ENCODE data around the gene AIMP2.
"Not testable (repeated sequence)": the region's sequence is repeated elsewhere in the genome, so short reads cannot be mapped to it uniquely, and the experiment has no call there.

Gene AIMP2

DNA sequence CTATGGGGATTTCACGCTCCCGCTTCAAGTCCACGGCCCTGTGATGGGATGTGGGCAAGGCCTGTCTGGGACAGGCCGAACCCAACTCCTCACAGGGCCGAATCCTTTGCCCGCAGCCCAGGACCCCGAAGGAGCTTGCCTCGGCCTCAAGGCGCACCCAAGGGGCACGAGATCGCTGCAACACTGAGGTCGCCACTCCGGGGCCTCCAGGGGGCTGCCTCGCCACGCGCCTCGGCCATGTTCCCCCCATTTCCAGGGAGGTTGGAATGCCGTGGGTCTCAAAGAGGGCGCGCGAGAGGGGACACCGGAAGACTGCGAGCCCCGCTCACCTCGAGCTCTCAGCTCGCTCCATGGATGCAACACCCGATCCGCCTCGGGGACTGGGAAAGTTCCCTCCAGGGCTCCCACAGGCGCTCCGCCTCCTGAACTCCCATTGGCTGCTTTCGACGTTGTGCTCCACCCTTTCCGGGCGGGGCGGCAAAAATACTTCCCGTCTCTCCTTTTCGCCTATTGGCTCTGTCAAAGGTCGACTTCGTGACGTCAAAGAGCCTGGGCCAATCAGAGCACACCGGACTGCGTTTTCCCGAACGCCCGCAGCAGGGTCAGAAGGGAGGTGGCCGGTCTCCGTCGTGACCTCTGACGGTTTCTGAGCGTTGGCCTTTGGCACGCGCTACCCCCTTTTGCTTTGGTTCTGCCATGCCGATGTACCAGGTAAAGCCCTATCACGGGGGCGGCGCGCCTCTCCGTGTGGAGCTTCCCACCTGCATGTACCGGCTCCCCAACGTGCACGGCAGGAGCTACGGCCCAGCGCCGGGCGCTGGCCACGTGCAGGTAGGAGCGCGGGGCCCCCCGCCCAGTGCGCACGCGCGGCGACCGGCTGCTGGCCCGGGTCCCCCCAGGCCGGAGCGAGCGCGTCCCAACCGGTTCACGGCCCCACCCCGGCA, at the start of gene AIMP2, which contains the start of gene PMS2:
AIMP2 (plus strand) TSS at position 605 of the 944 bp plus-strand sequence; CDS start at position 697, 92 bp downstream.
PMS2 (minus strand) TSS at position 382 of the 944 bp plus-strand sequence; CDS start at position 352, 30 bp downstream.
- peak; percentile 97 for DNase-seq (ENCODE audit: low spot score)

DNA sequence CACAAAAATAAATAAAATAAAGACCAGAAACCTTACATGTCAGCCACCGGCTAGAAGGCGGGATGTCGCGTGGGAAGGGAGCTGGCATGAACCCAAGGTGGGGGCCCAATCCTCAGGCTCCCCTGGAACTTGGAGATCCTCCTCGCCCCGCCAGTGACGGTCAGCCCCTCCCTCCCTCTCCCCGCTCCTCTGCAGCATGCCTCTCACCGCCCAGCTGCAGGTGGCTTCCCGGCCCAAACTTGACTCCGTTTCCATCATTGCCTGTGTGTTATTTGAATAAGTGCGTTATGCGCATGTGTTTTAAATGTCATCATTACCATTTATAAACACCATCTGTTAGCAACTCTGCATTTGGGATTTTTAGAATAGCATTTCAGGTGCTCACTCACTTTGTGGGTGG, 45.9 kb upstream of the AIMP2 start:
- DNase-seq (ENCODE audit: low spot score): not testable (repeated sequence)

DNA sequence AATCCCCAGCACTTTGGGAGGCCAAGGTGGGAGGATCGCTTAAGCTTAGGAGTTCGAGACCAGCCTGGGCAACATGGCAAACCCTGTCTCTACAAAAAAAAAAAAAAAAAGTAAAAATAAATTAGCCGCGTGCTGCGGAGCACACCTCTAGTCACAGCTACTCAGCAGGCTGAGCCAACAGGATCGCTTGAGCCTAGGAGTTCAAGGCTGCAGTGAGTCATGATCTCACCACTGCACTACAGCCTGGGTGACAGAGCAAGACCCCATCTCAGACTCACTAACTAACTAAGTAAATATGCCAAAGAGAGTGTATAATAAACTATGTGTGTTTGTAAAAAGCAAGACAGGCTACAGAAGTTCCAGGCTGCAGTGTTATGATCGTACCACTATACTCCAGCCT, 45.3 kb upstream of the AIMP2 start:
- not testable (repeated sequence) for DNase-seq (ENCODE audit: low spot score)

DNA sequence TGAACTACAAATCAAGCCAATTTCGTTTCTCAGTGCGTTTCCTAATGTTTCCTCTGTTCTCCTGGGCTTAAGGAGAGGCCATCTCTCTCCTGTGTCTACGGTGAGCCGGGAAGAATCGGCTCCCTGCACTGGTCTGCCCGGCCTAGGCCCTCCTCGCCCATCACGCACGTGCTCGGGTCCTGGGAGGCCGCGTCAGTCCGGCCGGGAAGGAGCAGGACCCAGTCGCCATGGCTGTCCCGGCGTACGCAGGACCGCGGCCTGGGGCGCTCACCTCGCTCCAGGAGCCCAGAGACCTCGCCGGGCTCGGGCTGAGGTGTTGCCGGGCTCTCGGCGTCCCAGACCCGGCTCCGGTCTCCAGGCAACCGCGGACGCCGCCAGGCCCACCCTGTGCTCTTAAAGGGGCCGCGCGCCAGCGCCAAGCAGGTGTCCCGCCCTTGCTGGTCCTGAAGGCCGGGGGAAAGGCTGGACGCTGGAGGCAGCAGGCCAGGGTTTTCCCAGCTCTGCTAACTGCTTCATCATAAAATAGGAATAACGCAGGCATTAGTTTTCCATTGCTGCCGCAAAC, 38.6 kb upstream of the AIMP2 start, which contains the start of gene RSPH10B:
RSPH10B (minus strand) TSS at position 343 of the 565 bp plus-strand sequence. CDS start 3,573 bp downstream, outside the sequence.
- DNase-seq (ENCODE audit: low spot score): not testable (repeated sequence)

DNA sequence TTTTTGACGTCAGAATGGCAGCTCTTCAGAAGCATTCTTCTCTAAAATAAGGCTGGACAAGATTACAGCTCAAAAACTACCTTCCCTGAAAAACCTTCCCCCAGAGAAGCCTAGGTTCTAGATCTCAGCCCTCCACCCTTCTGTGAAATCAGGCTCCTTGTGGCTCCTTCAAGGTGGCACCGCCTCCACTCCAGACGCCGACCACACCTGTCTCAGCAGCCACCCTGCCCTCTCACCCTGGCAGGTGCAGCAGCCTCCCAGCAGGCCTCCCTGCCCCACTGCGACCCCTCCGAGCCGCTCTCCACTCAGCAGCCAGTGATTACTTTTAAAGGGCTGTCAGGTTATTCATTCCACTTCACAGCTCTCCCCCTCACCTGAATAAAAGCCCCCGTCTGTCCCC, 35.5 kb upstream of the AIMP2 start:
- not testable (repeated sequence) for DNase-seq (ENCODE audit: low spot score)

DNA sequence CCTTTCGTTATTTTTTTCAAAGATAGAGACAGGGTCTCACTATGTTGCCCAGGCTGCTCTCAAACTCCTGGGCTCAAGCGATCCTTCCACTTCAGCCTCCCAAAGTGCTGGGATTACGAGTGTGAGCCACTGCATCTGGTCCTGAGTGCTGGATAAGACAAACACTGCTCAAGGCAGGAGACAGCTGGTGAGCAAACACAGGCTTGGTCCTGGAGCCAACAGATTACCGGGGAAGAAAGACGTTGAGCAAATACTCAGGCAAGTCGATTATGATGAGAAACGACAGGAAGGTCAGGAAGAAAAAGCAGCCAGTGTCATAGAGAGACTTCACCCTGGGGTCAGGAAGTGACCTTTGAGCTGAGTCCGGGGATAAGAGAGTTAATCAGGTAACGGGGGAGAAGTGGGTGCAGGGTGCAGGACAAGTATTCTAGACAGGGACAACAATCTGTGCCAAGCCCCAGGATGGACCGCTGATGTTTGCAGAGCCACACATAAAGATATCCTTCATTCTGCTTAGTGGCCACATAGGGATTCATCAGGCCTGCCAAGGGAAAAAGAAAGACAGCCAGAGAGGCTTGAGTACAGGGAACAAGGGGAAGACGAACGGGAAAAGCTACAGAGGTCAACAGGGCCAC, 29.3 kb upstream of the AIMP2 start:
- DNase-seq (ENCODE audit: low spot score): not testable (repeated sequence)

DNA sequence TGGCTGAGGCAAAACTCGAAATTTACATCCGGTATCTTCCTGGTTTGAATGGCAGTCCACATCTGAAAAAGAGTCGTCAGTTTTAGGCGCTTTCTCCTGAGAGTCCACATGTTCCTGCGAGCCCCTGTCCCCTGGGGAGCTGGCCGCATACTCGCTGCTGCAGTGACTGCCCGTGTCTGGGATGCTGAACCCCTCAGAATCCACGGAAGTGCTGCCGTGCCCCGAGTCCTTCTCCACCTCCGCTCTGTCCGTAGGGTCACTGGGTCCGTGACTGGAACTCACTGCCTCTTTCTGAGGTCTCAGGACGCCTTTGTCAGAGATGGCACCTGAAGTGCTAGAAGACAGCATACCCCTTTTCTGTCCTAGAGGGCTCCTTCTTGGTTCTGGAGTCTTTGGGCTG, 22.0 kb upstream of the AIMP2 start:
- not testable (repeated sequence) for DNase-seq (ENCODE audit: low spot score)

DNA sequence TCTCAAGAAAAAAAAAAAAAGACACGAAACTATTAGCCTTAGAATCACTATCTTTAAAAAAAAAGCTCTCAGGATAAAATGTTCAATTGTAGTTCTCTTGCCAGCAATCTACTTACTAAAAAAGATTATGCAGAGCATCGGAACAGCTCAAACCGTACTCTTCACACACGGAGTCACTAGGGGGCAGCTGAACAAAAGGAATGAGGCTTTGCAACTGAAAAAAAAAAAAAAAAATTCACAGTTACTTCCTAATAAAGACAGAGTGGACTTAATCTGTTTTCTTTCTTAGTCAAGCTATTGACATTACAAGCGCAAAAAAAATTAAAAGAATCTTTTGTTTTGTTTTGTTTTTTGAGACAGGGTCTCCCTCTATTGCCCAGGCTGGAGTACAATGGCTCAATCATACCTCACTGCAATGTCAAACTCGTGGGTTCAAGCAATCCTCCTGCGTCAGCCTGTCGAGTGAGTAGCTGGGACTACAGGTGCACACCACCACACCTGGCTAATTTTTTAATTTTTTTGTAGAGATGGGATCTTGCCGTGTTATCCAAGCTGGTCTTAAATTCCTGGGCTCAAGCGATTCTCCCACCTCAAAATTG, 11.8 kb upstream of the AIMP2 start:
- DNase-seq (ENCODE audit: low spot score): no peak

DNA sequence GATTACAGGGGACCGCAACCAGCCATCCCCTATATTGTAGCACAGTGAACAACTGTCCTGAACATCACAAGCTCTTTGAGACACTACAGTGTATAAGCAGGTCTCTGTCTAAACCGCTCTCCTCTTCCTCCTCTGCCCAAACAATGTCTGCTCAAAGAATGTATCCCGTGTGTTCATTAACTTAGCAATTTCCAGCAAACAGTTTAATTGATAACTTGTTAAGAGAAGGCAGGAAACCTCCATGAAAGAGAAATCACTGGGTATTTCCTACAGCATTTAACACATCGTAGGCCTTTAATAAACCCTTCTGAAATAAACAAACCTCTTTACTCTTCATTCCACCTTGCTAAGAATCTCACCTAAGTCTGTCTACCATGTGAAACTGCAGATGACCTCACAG, 1.7 kb upstream of the AIMP2 start:
- no peak for DNase-seq (ENCODE audit: low spot score)

DNA sequence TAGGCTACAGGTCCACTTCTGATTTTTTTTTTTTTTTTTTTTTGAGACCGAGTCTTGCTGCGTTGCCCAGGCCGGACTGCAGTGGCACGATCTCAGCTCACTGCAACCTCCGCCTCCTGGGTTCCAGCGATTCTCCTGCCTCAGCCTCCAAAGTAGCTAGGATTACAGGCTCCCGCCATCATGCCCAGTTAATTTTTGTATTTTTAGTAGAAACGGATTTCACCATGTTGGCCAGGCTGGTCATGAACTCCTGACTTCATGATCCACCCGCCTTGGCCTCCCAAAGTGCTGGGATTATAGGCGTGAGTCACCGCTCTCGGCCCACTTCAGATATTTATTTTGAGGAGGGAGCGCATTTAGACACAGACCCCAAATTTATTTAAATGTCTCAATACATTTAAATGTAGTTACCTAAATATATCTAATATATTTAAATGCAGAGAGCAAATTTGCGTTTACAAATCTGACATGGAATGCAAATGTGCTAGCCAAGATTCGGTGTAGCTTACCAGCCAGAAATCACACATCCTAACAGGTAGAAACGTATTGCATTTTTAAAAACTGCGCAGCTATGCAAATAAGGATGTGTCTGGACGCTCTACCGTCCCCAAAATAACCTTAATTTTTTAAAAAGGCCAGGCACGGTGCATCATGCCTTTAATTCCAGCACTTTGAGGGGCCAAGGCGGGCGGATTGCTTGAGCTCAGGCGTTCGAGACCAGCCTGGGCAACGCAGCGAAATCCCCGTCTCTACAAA, 1.1 kb upstream of the AIMP2 start:
- not testable (repeated sequence) for DNase-seq (ENCODE audit: low spot score)

DNA sequence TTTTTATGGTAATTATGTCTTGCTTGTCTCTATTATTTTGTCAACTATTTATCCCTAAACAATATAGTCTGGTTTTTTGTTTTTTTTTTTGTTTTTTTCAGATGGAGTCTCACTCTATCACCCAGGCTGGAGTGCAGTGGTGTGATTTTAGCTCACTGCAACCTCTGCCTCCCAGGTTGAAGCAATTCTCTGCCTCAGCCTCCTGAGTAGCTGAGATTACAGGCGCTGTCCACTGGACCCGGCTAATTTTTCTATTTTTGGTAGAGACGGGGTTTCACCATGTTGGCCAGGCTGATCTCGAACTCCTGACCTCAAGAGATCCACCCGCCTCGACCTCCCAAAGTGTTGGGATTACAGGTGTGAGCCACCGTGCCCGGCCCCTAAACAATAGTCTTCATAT, 1.3 kb downstream of the AIMP2 start:
- DNase-seq (ENCODE audit: low spot score): not testable (repeated sequence)

DNA sequence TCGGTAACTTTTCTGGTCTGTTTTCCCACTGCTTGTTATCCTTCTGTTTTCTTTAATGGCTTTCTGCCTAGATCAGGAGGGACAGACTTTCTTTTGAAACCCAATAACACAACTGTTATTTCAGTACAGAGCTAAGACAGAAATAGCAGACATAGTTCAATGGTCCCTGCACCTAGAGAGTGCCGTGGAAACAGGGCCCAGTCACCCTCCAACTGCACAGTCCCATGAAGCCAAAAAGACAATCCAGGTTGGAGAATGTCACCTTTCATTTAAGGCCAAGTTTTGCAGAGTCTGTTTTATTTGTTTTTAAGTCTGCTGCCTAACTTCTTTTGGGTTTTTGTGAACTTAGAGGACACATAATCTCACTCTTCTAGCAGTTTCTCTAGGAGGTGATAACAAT, 2.5 kb downstream of the AIMP2 start:
- DNase-seq (ENCODE audit: low spot score): no peak

DNA sequence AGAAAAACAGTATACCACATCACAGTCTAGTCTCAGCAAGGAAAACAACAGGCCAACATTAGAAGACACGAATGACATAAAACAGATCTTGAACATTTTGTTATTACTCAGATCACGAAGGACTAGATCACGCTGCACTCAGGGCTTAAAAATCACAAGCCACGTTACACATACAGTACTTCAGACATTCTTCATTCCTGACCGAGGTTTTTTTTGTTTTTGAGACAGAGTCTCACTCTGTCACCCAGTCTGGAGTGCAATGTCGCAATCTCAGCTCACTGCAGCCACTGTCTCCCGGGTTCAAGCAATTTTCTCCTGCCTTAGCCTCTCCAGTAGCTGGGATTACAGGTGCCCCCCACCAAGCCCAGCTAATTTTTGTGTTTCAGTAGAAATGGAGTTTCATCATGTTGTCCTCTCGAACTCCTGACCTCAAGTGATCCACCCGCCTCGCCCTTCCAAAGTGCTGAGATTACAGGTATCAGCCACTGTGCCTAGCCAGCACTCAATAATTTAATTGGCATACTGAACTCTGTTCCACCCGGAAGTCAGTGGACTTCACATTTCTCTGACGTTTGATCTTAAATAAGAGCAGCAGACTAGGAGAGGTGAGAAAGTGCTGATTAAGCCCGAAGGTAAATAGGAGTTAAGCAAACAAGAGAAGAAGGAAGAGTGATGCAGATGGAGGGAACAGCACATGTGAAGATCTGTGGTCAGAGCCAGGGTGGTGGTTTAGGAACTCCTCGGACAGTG, 3.5 kb downstream of the AIMP2 start:
- no peak for DNase-seq (ENCODE audit: low spot score)

DNA sequence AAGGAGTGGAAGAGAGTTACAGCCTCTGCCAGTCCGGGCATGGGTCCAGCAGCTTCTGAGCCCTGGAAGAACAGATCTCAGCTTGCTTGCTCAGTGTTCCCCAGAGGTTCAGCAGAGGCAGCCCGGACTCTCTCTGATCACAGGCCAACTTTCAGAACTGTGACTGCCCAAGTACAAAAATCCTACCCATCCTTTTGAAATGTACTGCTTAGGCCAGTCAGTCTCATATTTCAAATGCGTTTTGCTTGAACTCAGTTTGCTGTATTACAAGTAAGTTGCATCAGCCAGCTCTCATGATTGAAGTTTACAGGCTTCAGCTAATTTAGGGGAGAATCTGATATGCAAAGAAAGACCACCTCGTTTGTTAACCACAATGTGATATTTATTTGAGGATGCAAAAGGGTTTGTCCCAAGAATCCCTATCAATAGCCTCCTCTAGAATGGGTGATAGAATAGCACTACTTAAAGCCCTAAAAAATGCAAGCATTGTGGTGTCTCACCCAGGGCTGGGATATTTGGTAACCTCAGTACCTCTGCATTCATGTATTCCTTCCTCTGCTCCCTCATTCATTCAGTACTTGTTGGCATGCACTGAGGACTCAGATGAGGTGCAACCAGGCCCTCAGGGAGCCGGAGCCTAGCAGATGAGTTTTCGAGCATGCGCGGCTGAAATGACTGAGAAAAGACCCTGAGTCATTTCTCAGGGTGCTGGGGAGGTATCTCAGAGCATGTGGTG, 7.0 kb downstream of the AIMP2 start:
- peak; percentile 71 for DNase-seq (ENCODE audit: low spot score)

DNA sequence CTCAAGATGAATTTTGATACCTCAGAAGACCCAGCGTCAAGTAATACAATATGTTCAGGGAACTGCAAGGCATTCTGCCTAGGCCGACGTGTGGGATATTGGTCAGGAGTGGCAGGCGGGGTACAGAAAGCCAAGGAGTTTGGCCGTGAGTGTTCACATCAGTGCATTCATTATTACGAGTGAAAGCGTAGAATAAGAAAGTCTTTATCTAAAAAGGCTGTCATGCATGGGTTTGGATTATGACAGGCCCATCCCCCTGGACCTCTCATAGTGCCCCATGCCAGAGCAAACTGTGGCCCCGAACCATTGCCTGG, 7.5 kb downstream of the AIMP2 start:
- DNase-seq (ENCODE audit: low spot score): no peak

DNA sequence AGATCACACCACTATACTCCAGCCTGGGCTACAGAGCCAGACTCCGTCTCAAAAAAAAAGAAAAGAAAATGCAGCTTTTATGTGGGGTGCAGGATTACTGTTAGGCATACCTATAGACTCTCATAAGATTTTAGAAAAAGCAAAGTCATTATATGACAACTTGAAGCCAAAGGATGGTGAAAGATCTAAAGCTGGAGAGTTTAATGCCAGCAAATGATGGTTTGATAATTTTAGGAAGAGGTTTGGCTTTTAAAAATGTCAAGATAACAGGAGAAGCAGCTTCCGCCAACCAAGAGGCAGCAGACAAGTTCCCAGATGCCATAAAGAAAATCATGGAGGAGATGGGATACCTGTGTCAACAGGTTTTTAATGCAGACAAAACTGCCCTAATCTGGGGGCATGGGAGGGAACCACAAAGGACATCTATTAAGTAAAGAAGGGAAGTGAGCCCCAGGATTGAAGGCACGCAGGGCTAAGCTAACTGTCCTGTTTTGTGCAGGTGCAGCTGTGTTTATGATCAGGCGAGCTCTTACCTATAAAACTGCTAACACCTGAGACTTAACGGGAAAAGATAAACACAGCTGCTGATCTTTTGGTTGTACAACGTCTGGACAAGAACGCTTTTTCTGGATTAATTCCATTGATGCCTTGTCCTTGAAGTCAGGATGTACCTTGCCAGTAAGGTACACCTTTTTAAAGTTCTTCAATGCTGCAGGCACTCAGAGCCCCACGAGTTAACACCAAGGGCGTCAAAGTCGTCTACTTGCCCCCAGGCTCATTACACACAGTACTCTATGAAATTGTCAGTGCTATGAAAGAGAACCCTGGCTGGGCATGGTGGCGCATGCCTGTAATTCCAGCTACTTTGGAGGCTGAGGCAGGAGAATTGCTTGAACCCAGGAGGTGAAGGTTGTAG, 11.6 kb downstream of the AIMP2 start:
- DNase-seq (ENCODE audit: low spot score): no peak

DNA sequence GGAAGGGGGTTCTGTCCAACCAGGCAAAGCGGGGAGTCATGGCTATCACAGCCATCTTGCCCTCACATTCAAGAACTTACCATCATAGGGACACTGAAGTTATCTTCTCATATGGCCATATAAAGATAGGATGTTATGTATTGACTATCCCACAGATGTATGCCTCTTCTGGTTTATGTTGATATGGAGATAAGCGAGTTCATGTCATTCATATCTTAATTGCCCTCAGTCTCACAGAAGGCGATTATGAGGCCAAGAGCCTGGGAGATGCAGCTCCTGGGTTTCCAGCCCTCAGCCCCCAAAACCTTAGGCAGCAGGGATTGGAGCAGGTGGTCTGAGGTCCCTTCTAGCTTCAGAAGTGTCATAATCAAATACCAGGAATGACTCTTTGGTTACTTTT, 13.6 kb downstream of the AIMP2 start:
- DNase-seq (ENCODE audit: low spot score): no peak

DNA sequence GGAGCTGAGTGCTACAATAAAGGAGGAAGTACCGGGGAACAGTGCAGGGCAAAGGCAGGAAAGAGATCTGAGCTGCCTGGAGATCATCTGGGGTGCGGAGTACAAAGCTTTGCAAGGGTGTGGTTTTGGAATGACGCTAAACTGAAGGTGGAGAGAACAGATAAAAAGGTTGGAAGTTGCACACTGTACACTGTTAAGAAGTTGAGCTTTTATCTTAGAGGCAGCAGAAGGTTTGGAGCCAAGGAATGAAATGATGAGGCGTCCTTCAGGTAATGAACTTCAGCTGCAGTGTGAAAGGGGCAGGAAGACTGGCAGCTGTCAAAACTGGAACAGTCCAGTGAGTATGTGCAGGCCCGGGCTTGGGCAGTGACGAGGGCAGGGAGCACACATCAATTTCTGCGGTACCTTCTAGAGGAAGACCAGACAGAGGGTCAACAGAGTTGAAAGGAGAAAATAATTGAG, 14.9 kb downstream of the AIMP2 start:
- no peak for DNase-seq (ENCODE audit: low spot score)
